Pancreas (tissue), 10 donors: ENCODE measurements around the gene ZBTB24. TPM values are rescaled to one million over a fixed set of nuclear protein-coding genes. Genes with fewer than 3 reads are reported as not detected.

ENCODE experiments used
- ATAC-seq, 4 donors: fragments of 200-7000 bp; cut with Tn5 transposase; one replicate each; pipeline versions ENCODE4 v1.8.0 to v1.9.1; 2020; ENCODE audit warnings: mild to moderate bottlenecking in 4 of 4, moderate library complexity in 4 of 4
- DNase-seq, 6 donors: peaks; one replicate each; pipeline ENCODE4 v3.0.0-alpha.2; 2020
- FAIRE-seq: peaks from 2 replicates; lab custom pipeline; 2012; peaks lifted over from hg19 to GRCh38; lab: Jason Lieb, UNC
- H3K27ac ChIP-seq, 4 donors: fragments of 200-600 bp; sonication (generic); 1 replicate in 3 of 4; 2 replicates in 1 of 4; pipeline versions ENCODE4 v1.5.0 to v1.8.0; 2020
- H3K27me3 ChIP-seq, 4 donors: fragments of 200-600 bp; one replicate each; pipeline ENCODE4 v1.8.0; 2021
- H3K36me3 ChIP-seq, 3 donors: fragments of 200-600 bp; sonication (generic) in 1 of 3; one replicate each; pipeline versions ENCODE4 v1.5.0 to v1.8.0; 2020 to 2021
- H3K4me1 ChIP-seq, 3 donors: fragments of 200-600 bp; one replicate each; pipeline ENCODE4 v1.8.0; 2021
- H3K4me3 ChIP-seq, 4 donors: fragments of 200-600 bp; sonication (generic) in 2 of 4; one replicate each; pipeline versions ENCODE4 v1.5.0 to v1.8.0; 2020 to 2021
- H3K9me3 ChIP-seq, 4 donors: fragments of 200-600 bp; one replicate each; pipeline ENCODE4 v1.8.0; 2021
- CTCF ChIP-seq, 4 donors: fragments of 200-600 bp; sonication (generic) in 3 of 4; IDR thresholded peaks; one replicate each; pipeline versions ENCODE4 v1.5.0 to v1.8.0; 2021; ENCODE audit warnings: antibody characterized with exemption in 4 of 4
- WGBS, 2 donors: extraction: QIAGEN DNeasy Blood & Tissue Kit; methylation state at CpG; one replicate each; pipeline ENCODE4 v1.1.7; 2013; 5-methylcytosine and 5-hydroxymethylcytosine counted together
- intact Hi-C, 3 donors: fragments of 100-400 bp; cut with DNase I; formaldehyde crosslinking; loops; one replicate each; pipeline versions ENCODE4 v1.11.1 to v1.14.2; 2022
- polyA plus RNA-seq, 2 donors: library from polyadenylated mRNA; stranded (reverse); fragments of 200-250 nt; gene quantifications; one replicate each; pipeline ENCODE4 v1.2.3, GENCODE V29; 2013
- total RNA-seq, 6 donors: library from RNA; stranded (reverse); fragmentation: NEBNext Ultra II Directional in 4 of 6; extraction: Animal tissue kit (Norgen Biotek cat#: 25700) in 4 of 6; gene quantifications; one replicate each; pipeline versions ENCODE4 v1.2.1 to v1.2.4, GENCODE V29; 2021 to 2023
- donor health status: healthy with polysubstance abuse.
- donor health status: DM: no; HTN: no; CAD: no; lungs with moderate emphysema.
- donor health status: DM: no; HTN: no; CAD: no.
- donor health status: control.
- donor health status: control.
- donor health status: Bipolar disorder and iron deficiency.
- donor health status: DM: yes; HTN: yes; CAD: no.
- donor health status: DM: no; HTN: no; CAD: no.
- donor health status: DM: no; HTN: no; CAD: no.
- donor health status: DM: yes; HTN: yes; CAD: no.

ZBTB24 gene
- total and polyA plus RNA-seq, 8 donors, result 2.2 to 4.3 (median 2.8) TPM

- no peak for TF ChIP-seq CTCF (IDR thresholded peaks at IDR 0.05)
- no peak for DNase-seq
- no peak overlapping the region for H3K27ac ChIP-seq
- no peaks in the 10 kb centered on the region for H3K27me3 ChIP-seq
- WGBS, 2 donors, result 95 to 100% methylated on average over 1 of the region's 1 CpG
- H3K4me3 ChIP-seq, result no peak overlapping the region
- no peaks in the 10 kb centered on the region for H3K4me1 ChIP-seq
- no peaks in the 10 kb centered on the region for H3K9me3 ChIP-seq
- intact Hi-C loops, result no loop called here
- no peaks in the 10 kb centered on the region for H3K36me3 ChIP-seq
- no peak for FAIRE-seq
- ATAC-seq, result no peak
These were observed 10.8 kb upstream of the ZBTB24 start for GRCh38 chr6:109493865-109494264.

- Histone ChIP-seq H3K4me1 (no peaks in the 10 kb centered on the region), H3K4me3 (no peak overlapping the region), H3K9me3 (no peaks in the 10 kb centered on the region), H3K36me3 (no peaks in the 10 kb centered on the region), H3K27ac (no peak overlapping the region), H3K27me3 (no peaks in the 10 kb centered on the region)
- ATAC-seq, result peak in 2 of 4 donors; percentile 44 to 69
- no peak for DNase-seq
- TF ChIP-seq CTCF (IDR thresholded peaks at IDR 0.05), result no peak
- intact Hi-C loops, result no loop called here
- 54 to 57% methylated on average over 5 of the region's 5 CpGs for WGBS, 2 donors
- no peak for FAIRE-seq
These were observed 8.4 kb upstream of the ZBTB24 start for GRCh38 chr6:109491207-109491938.

GRCh38 chr6:109490713-109491112 is 7.7 kb upstream of the ZBTB24 start:
- intact Hi-C loops, result no loop called here
- ATAC-seq (no peak), DNase-seq (no peak), FAIRE-seq (no peak)
- Histone ChIP-seq H3K9me3 (no peaks in the 10 kb centered on the region), H3K27ac (no peak overlapping the region), H3K4me3 (no peak overlapping the region), H3K4me1 (no peaks in the 10 kb centered on the region), H3K36me3 (no peaks in the 10 kb centered on the region), H3K27me3 (no peaks in the 10 kb centered on the region)
- no peak for TF ChIP-seq CTCF (IDR thresholded peaks at IDR 0.05)
- 61 to 62% methylated on average over 2 of the region's 2 CpGs for WGBS, 2 donors

GRCh38 chr6:109488001-109488400 is 5.0 kb upstream of the ZBTB24 start:
- Histone ChIP-seq H3K4me1 (no peaks in the 10 kb centered on the region), H3K27me3 (no peaks in the 10 kb centered on the region), H3K9me3 (no peaks in the 10 kb centered on the region), H3K36me3 (no peaks in the 10 kb centered on the region), H3K4me3 (no peak overlapping the region), H3K27ac (no peak overlapping the region)
- no peak for DNase-seq
- TF ChIP-seq CTCF (IDR thresholded peaks at IDR 0.05), result no peak
- FAIRE-seq, result no peak
- intact Hi-C loops, result no loop called here
- ATAC-seq, result no peak

GRCh38 chr6:109486068-109486467 is 3.0 kb upstream of the ZBTB24 start:
- peaks cover 4 to 10% (median 5%) of the 10 kb centered on the region in 3 donors for H3K4me1 ChIP-seq
- no peak for TF ChIP-seq CTCF (IDR thresholded peaks at IDR 0.05)
- no peak overlapping the region for H3K27ac ChIP-seq
- intact Hi-C loops, result no loop called here
- FAIRE-seq (no peak), ATAC-seq (no peak), DNase-seq (no peak)
- no peaks in the 10 kb centered on the region for H3K27me3 ChIP-seq
- WGBS, 2 donors, result 67 to 79% methylated on average over 1 of the region's 1 CpG
- H3K9me3 ChIP-seq, result no peaks in the 10 kb centered on the region
- no peaks in the 10 kb centered on the region for H3K36me3 ChIP-seq
- H3K4me3 ChIP-seq, result no peak overlapping the region
